Right lobe of liver (tissue), 6 donors: ENCODE measurements around the gene CROCC2. TPM values are rescaled to one million over a fixed set of nuclear protein-coding genes. Genes with fewer than 3 reads are reported as not detected.

Source experiments
- ATAC-seq, 4 donors: fragments of 200-7000 bp; cut with Tn5 transposase; one replicate each; pipeline ENCODE4 v1.9.1; 2020; ENCODE audit warnings: mild to moderate bottlenecking in 4 of 4, moderate library complexity in 4 of 4
- DNase-seq, 3 donors: peaks; one replicate each; pipeline ENCODE4 v3.0.0-alpha.2; 2020
- H3K27ac ChIP-seq, 3 donors: fragments of 200-600 bp; one replicate each; pipeline ENCODE4 v1.8.0; 2022
- H3K27me3 ChIP-seq, 2 donors: fragments of 200-600 bp; one replicate each; pipeline ENCODE4 v1.8.0; 2022
- H3K36me3 ChIP-seq, 4 donors: fragments of 200-600 bp; sonication (generic) in 1 of 4; one replicate each; pipeline versions ENCODE4 v1.5.1 to v1.8.0; 2017 to 2022; ENCODE audit warnings: control low read depth in 1 of 4
- H3K4me1 ChIP-seq, 4 donors: fragments of 200-600 bp; sonication (generic) in 1 of 4; one replicate each; pipeline versions ENCODE4 v1.5.1 to v1.8.0; 2017 to 2022; ENCODE audit warnings: control low read depth in 1 of 4
- H3K4me3 ChIP-seq, 3 donors: fragments of 200-600 bp; one replicate each; pipeline ENCODE4 v1.8.0; 2022
- H3K9me3 ChIP-seq, 4 donors: fragments of 200-600 bp; sonication (generic) in 1 of 4; one replicate each; pipeline versions ENCODE4 v1.5.1 to v1.8.0; 2017 to 2022; ENCODE audit warnings: control low read depth in 1 of 4
- CTCF ChIP-seq, 4 donors: fragments of 200-600 bp in 3 of 4; fragments of 450-650 bp in 1 of 4; IDR thresholded peaks; one replicate each; pipeline versions ENCODE4 v1.5.1 to v1.8.0; 2016 to 2022; ENCODE audit warnings: antibody characterized with exemption in 4 of 4, mild to moderate bottlenecking in 2 of 4
- POLR2A ChIP-seq: fragments of 450-650 bp; IDR thresholded peaks from one replicate; pipeline ENCODE4 v1.6.1; 2017; ENCODE audit warnings: antibody characterized with exemption, mild to moderate bottlenecking
- WGBS: methylation state at CpG from one replicate; pipeline ENCODE4 v1.1.6; 2018; ENCODE audit warnings: low coverage, low lambda C conversion rate; ENCODE audit not compliant: insufficient coverage; ENCODE audit errors: missing lambda C conversion rate; 5-methylcytosine and 5-hydroxymethylcytosine counted together
- intact Hi-C, 2 donors: fragments of 100-400 bp; cut with DNase I; formaldehyde crosslinking; loops; one replicate each; pipeline versions ENCODE4 v1.11.2 to v1.14.1; 2022
- total RNA-seq, 6 experiments: library from RNA; depleted of rRNA in 2 of 6; stranded (reverse); fragments of >200 nt in 2 of 6; fragmentation: NEBNext Ultra II Directional in 3 of 6; extraction: Animal tissue kit (Norgen Biotek cat#: 25700) in 3 of 6; gene quantifications; one replicate each; pipeline versions ENCODE4 v1.1.0 to v1.2.4, GENCODE V29; 2016 to 2023
- donor health status: DM: no; HTN: yes; CAD: no.
- donor health status: DM: no; HTN: no; CAD: no.
- donor health status: DM: no; HTN: no; CAD: no.
- donor health status: DM: no; HTN: yes; CAD: no.
- donor health status: DM: no; HTN: yes; CAD: no.

CROCC2 gene
- total RNA-seq, 6 experiments from 2014 or later, result 0.06 to 0.15 (median 0.12) TPM; not detected in 1

DNA sequence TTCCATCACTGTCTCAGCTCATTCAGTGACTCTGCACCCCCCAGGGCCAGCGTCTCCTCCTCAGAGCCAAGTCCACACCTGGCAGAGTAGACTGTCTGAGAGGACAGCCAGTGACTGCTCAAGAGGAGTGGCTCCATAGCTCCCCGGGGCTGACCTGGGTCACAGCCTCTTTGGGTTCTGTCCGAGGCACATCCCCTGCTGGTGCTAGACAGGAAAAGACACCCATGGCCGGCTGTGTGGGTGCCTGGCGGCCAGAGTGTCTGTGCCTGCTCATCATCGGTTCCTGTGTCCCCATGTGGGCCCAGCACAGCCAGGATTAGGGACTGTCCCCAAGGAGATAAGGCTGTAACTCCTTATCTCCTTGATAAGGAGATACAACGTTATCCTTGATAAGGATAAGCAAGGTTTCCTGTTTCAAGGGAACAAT lies 3.5 kb upstream of the CROCC2 start:
- Histone ChIP-seq H3K27me3 (no peaks in the 10 kb centered on the region), H3K9me3 (no peaks in the 10 kb centered on the region), H3K4me3 (no peak overlapping the region), H3K36me3 (no peaks in the 10 kb centered on the region), H3K4me1 (peaks cover 0 to 4% (median 3%) of the 10 kb centered on the region in 4 donors), H3K27ac (no peak overlapping the region)
- DNase-seq (peak in 2 of 3 donors; percentile 4 to 33), ATAC-seq (no peak)
- TF ChIP-seq POLR2A, result no peak
- no peak for TF ChIP-seq CTCF (IDR thresholded peaks at IDR 0.05)
- intact Hi-C loops, result no loop called here
- no CpG with 5 or more reads among the region's 7 CpGs for WGBS

- Histone ChIP-seq H3K27me3 (no peaks in the 10 kb centered on the region), H3K9me3 (no peaks in the 10 kb centered on the region), H3K4me3 (no peak overlapping the region), H3K27ac (no peak overlapping the region), H3K36me3 (no peaks in the 10 kb centered on the region), H3K4me1 (no peaks in the 10 kb centered on the region)
- no peak for ATAC-seq
- peak in 2 of 3 donors; percentile 14 to 46 for DNase-seq
- WGBS, result 82% methylated on average over 11 of the region's 34 CpGs
- no peak for TF ChIP-seq CTCF (IDR thresholded peaks at IDR 0.05)
- TF ChIP-seq POLR2A, result no peak
- intact Hi-C loops, result no loop called here
Measured at GRCh38 chr2:240903191-240904060, 2.7 kb upstream of the CROCC2 start.

DNA sequence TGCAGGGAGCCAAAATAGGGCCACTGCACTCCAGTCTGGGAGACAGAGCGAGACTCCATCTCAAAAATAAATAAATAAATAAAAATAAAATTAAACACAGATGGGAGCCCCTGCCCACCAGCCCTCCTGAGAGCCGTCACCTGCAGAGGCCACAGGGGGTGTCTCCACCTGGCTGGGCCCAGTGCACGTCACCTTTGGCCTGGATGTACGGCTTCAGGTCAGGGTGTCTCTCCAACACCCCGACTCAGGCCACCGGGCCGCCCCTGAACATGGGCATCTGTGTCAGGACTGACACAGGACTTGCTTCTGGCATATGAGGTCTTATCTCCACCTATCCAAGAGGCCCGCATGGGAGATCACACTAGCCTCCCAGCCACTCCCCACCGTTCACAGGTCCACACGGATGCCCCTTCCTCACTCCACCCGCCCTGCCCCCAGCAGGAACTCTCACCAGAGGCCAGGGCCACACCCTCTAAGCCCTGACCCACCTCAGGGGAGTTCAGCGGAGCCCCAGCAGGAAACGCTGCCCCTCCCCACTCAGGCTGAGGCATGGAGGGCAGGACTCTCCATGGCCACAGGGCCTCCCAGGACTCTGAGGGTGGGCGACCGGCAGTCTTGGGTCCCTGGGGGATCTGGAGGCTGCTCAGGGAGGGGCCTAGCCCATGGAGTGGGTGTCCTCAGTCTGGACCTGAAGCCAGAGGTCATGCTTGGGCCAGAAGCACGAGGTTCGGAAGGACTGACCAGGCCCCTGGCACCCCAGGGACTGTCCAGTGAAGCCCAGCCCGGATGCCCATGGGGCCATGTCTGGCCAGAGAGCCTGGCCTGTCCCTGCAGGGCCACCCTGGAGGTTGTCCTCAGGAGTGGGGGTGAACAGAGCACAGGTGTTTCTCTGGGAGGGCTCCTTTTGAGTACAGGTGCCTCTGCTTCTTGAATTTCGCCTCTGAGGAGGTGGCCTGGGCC lies 1.6 kb upstream of the CROCC2 start:
- DNase-seq (peak in 2 of 3 donors; percentile 11 to 42), ATAC-seq (no peak)
- Histone ChIP-seq H3K4me1 (no peaks in the 10 kb centered on the region), H3K27ac (no peak overlapping the region), H3K27me3 (no peaks in the 10 kb centered on the region), H3K4me3 (no peak overlapping the region), H3K9me3 (no peaks in the 10 kb centered on the region), H3K36me3 (no peaks in the 10 kb centered on the region)
- WGBS, result 90% methylated on average over 4 of the region's 19 CpGs
- intact Hi-C loops, result no loop called here
- TF ChIP-seq POLR2A (no peak), CTCF (IDR thresholded peaks at IDR 0.05) (no peak)

GRCh38 chr2:240905176-240905781 lies 857 bp upstream of the CROCC2 start:
- Histone ChIP-seq H3K36me3 (no peaks in the 10 kb centered on the region), H3K27ac (no peak overlapping the region), H3K4me1 (no peaks in the 10 kb centered on the region), H3K9me3 (no peaks in the 10 kb centered on the region), H3K4me3 (no peak overlapping the region), H3K27me3 (no peaks in the 10 kb centered on the region)
- ATAC-seq (peak in 1 of 4 donors; percentile 17), DNase-seq (peak in 2 of 3 donors; percentile 17 to 51)
- TF ChIP-seq POLR2A, result no peak
- intact Hi-C loops, result no loop called here
- 60% methylated on average over 1 of the region's 13 CpGs for WGBS
